ENCODE data around the gene POLD1. TPM values are rescaled to one million over a fixed set of nuclear protein-coding genes. Genes with fewer than 3 reads are reported as not detected.

Gene POLD1
- total RNA-seq, 4 donors from 2014 or later, result 10.8 to 28.2 (median 15.5) TPM

DNA sequence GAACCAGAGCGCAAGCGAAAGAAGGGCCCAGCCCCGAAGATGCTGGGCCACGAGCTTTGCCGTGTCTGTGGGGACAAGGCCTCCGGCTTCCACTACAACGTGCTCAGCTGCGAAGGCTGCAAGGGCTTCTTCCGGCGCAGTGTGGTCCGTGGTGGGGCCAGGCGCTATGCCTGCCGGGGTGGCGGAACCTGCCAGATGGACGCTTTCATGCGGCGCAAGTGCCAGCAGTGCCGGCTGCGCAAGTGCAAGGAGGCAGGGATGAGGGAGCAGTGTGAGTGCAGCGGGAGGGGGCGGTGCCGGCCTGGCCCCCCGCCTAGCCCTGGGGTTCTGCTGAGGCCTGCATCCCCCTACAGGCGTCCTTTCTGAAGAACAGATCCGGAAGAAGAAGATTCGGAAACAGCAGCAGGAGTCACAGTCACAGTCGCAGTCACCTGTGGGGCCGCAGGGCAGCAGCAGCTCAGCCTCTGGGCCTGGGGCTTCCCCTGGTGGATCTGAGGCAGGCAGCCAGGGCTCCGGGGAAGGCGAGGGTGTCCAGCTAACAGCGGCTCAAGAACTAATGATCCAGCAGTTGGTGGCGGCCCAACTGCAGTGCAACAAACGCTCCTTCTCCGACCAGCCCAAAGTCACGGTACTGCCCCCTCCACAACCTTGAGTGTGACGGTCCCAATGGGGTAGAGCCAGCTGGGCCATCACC is 5.8 kb upstream of the POLD1 start:
- 91 to 92% methylated on average over 31 to 36 of the region's 36 CpGs for WGBS, 2 donors
- TF ChIP-seq POLR2A (IDR thresholded peaks at IDR 0.05), result no peak
- no peak for TF ChIP-seq EP300 (IDR thresholded peaks at IDR 0.05)
- TF ChIP-seq, protein P1, sequence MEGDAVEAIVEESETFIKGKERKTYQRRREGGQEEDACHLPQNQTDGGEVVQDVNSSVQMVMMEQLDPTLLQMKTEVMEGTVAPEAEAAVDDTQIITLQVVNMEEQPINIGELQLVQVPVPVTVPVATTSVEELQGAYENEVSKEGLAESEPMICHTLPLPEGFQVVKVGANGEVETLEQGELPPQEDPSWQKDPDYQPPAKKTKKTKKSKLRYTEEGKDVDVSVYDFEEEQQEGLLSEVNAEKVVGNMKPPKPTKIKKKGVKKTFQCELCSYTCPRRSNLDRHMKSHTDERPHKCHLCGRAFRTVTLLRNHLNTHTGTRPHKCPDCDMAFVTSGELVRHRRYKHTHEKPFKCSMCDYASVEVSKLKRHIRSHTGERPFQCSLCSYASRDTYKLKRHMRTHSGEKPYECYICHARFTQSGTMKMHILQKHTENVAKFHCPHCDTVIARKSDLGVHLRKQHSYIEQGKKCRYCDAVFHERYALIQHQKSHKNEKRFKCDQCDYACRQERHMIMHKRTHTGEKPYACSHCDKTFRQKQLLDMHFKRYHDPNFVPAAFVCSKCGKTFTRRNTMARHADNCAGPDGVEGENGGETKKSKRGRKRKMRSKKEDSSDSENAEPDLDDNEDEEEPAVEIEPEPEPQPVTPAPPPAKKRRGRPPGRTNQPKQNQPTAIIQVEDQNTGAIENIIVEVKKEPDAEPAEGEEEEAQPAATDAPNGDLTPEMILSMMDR (IDR thresholded peaks at IDR 0.05), result no peak
- no peak for DNase-seq (ENCODE audit: low spot score in 2 of 2)
- H3K27ac ChIP-seq, result peak overlapping the region in 1 of 4 donors; percentile 70
- H3K4me3 ChIP-seq, result no peak overlapping the region
- peaks cover 0 to 56% (median 23%) of the 10 kb centered on the region in 4 donors for H3K4me1 ChIP-seq
- H3K36me3 ChIP-seq, result peaks cover 0 to 63% (median 24%) of the 10 kb centered on the region in 3 donors
- H3K27me3 ChIP-seq, result no peaks in the 10 kb centered on the region
- H3K9me3 ChIP-seq, result no peaks in the 10 kb centered on the region

DNA sequence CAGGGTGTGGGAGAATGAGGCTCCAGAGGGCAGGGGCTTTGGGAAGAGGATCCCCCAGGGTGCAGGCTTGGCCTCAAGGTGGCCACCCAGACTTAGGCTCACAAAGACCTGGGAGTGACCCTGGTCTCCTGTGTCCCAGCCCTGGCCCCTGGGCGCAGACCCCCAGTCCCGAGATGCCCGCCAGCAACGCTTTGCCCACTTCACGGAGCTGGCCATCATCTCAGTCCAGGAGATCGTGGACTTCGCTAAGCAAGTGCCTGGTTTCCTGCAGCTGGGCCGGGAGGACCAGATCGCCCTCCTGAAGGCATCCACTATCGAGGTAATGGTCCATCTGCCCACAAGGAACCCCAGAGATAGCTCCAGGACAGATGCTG is 5.3 kb upstream of the POLD1 start:
- no peaks in the 10 kb centered on the region for H3K27me3 ChIP-seq
- H3K4me1 ChIP-seq, result peaks cover 0 to 61% (median 23%) of the 10 kb centered on the region in 4 donors
- DNase-seq (ENCODE audit: low spot score in 2 of 2), result no peak
- TF ChIP-seq EP300 (IDR thresholded peaks at IDR 0.05) (no peak), POLR2A (IDR thresholded peaks at IDR 0.05) (no peak)
- TF ChIP-seq, protein P1 (IDR thresholded peaks at IDR 0.05), result no peak
- peak overlapping the region in 1 of 4 donors; percentile 70 for H3K27ac ChIP-seq
- H3K4me3 ChIP-seq, result no peak overlapping the region
- peaks cover 0 to 63% (median 24%) of the 10 kb centered on the region in 3 donors for H3K36me3 ChIP-seq
- no peaks in the 10 kb centered on the region for H3K9me3 ChIP-seq
- 95 to 96% methylated on average over 7 to 8 of the region's 10 CpGs for WGBS, 2 donors

DNA sequence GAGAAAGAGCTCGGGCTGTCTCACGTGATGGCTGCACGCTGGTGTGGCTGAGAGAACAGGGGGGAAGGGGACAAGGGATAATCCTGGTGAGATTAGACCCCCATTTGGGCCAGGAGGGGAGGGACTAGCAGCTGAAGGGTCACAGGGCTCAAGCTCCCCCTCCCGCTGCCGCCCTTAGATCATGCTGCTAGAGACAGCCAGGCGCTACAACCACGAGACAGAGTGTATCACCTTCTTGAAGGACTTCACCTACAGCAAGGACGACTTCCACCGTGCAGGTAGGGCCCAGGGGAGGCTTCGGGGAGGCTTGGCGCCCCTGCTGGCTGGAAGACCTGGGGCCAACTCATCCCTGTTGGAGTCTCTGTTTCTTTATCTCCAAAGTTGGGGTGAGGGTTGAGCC is 4.5 kb upstream of the POLD1 start:
- Histone ChIP-seq H3K4me1 (peaks cover 0 to 65% (median 24%) of the 10 kb centered on the region in 4 donors), H3K9me3 (no peaks in the 10 kb centered on the region), H3K4me3 (no peak overlapping the region), H3K27ac (peak overlapping the region in 2 of 4 donors; percentile 70), H3K36me3 (peaks cover 0 to 63% (median 24%) of the 10 kb centered on the region in 3 donors), H3K27me3 (no peaks in the 10 kb centered on the region)
- TF ChIP-seq EP300 (IDR thresholded peaks at IDR 0.05), result no peak
- TF ChIP-seq, protein P1 (IDR thresholded peaks at IDR 0.05), result no peak
- TF ChIP-seq POLR2A (IDR thresholded peaks at IDR 0.05), result no peak
- WGBS, 2 donors, result 85 to 90% methylated on average over 11 of the region's 11 CpGs
- DNase-seq (ENCODE audit: low spot score in 2 of 2), result no peak

DNA sequence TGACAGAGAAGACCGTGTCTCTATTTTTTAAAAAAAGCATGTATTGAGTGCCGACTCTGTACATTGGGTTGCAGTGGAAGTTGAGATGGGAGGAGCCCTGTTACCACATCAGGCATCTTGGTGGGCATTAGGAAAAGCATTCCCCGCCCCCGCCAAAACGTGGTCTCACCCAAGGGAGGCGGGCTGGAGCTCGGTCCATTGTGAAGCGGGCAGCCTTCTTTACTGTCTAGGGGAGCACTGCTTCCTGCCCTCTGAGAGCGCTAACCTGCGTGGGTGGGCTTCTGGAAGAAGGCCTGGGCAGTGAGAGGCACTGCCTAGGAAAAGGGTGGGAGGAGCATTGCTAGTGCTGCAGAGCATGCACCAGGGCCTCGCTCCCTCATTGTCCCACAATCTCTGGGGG is 4.0 kb upstream of the POLD1 start:
- Histone ChIP-seq H3K27ac (peak overlapping the region in 3 of 4 donors; percentile 23 to 70 (median 70)), H3K27me3 (no peaks in the 10 kb centered on the region), H3K36me3 (peaks cover 0 to 63% (median 24%) of the 10 kb centered on the region in 3 donors), H3K4me3 (no peak overlapping the region), H3K9me3 (no peaks in the 10 kb centered on the region), H3K4me1 (peaks cover 0 to 70% (median 29%) of the 10 kb centered on the region in 4 donors)
- no peak for DNase-seq (ENCODE audit: low spot score in 2 of 2)
- 35 to 58% methylated on average over 10 to 11 of the region's 11 CpGs for WGBS, 2 donors
- peak in 1 of 2 donors; percentile 28 for TF ChIP-seq EP300 (IDR thresholded peaks at IDR 0.05)
- TF ChIP-seq, protein P1 (IDR thresholded peaks at IDR 0.05), result no peak

DNA sequence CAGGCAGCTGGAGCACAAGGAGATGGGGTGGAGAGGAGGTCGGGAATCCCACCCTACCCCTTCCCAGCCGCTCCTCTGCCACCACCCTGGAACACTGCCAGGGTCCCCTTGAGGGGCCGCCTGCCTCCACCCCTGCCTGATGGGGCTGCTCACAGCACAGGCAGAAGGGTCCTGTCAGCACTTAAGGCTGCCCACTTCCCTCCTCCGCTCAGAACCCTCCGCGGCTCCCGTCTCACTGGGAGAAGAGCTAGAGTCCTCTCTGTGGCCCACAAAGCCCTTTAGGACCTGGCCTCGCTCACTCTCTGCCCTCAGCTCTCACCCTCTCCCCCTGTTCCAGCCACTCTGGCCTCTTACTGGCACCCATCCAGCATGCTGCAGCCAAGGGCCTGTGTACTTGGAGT is 3.4 kb upstream of the POLD1 start:
- peak overlapping the region in 3 of 4 donors; percentile 23 to 70 (median 70) for H3K27ac ChIP-seq
- no peak overlapping the region for H3K4me3 ChIP-seq
- H3K9me3 ChIP-seq, result no peaks in the 10 kb centered on the region
- 49 to 57% methylated on average over 8 of the region's 8 CpGs for WGBS, 2 donors
- peaks cover 0 to 63% (median 24%) of the 10 kb centered on the region in 3 donors for H3K36me3 ChIP-seq
- TF ChIP-seq, protein P1 (IDR thresholded peaks at IDR 0.05), result no peak
- TF ChIP-seq POLR2A (IDR thresholded peaks at IDR 0.05) (no peak), EP300 (IDR thresholded peaks at IDR 0.05) (no peak)
- H3K4me1 ChIP-seq, result peaks cover 0 to 73% (median 31%) of the 10 kb centered on the region in 4 donors
- DNase-seq (ENCODE audit: low spot score in 2 of 2), result no peak
- H3K27me3 ChIP-seq, result no peaks in the 10 kb centered on the region

Data from tibial nerve (tissue), 4 donors.